Measurements from ENCODE around the gene DAW1. TPM values are rescaled to one million over a fixed set of nuclear protein-coding genes. Genes with fewer than 3 reads are reported as not detected.

DAW1 gene
- total and polyA plus RNA-seq, 8 donors, result 0.70 to 7.7 (median 3.0) TPM

GRCh38 chr2:227849906-227850305, 21.5 kb upstream of the DAW1 start:
- Histone ChIP-seq H3K4me1 (no peaks in the 10 kb centered on the region), H3K9me3 (no peaks in the 10 kb centered on the region), H3K27me3 (no peaks in the 10 kb centered on the region), H3K36me3 (no peaks in the 10 kb centered on the region), H3K27ac (no peak overlapping the region), H3K4me3 (no peak overlapping the region)
- no peak for TF ChIP-seq CTCF (IDR thresholded peaks at IDR 0.05)
- DNase-seq (no peak), ATAC-seq (no peak)
- intact Hi-C loops (cut with DNase I), result no loop called here

- intact Hi-C loops (cut with DNase I), result no loop called here
- no peak overlapping the region for H3K4me3 ChIP-seq
- no peaks in the 10 kb centered on the region for H3K4me1 ChIP-seq
- peak in 1 of 4 donors; percentile 48 for DNase-seq
- peak; percentile 71 for ATAC-seq
- peak overlapping the region in 1 of 2 donors; percentile 35 for H3K27ac ChIP-seq
- no peak for TF ChIP-seq CTCF (IDR thresholded peaks at IDR 0.05)
- H3K27me3 ChIP-seq, result no peaks in the 10 kb centered on the region
- H3K36me3 ChIP-seq, result no peaks in the 10 kb centered on the region
- H3K9me3 ChIP-seq, result no peaks in the 10 kb centered on the region
Measured at GRCh38 chr2:227853204-227853629, 18.2 kb upstream of the DAW1 start.

- TF ChIP-seq CTCF (IDR thresholded peaks at IDR 0.05), result no peak
- no peak for DNase-seq
- intact Hi-C loops (cut with DNase I), result no loop called here
- no peaks in the 10 kb centered on the region for H3K4me1 ChIP-seq
- peak; percentile 77 for ATAC-seq
- H3K4me3 ChIP-seq, result no peak overlapping the region
- H3K27me3 ChIP-seq, result no peaks in the 10 kb centered on the region
- H3K9me3 ChIP-seq, result no peaks in the 10 kb centered on the region
- H3K27ac ChIP-seq, result peak overlapping the region in 1 of 2 donors; percentile 35
- H3K36me3 ChIP-seq, result no peaks in the 10 kb centered on the region
Measured at GRCh38 chr2:227853765-227854271, 17.6 kb upstream of the DAW1 start.

GRCh38 chr2:227855440-227855839, 16.0 kb upstream of the DAW1 start:
- no peak for ATAC-seq
- DNase-seq, result no peak
- H3K27me3 ChIP-seq, result no peaks in the 10 kb centered on the region
- H3K36me3 ChIP-seq, result no peaks in the 10 kb centered on the region
- intact Hi-C loops (cut with DNase I), result no loop called here
- no peaks in the 10 kb centered on the region for H3K4me1 ChIP-seq
- TF ChIP-seq CTCF (IDR thresholded peaks at IDR 0.05), result no peak
- H3K4me3 ChIP-seq, result no peak overlapping the region
- H3K27ac ChIP-seq, result no peak overlapping the region
- H3K9me3 ChIP-seq, result no peaks in the 10 kb centered on the region

- DNase-seq, result no peak
- Histone ChIP-seq H3K27me3 (no peaks in the 10 kb centered on the region), H3K4me3 (no peak overlapping the region), H3K27ac (no peak overlapping the region), H3K4me1 (peaks cover 0 to 11% of the 10 kb centered on the region in 2 donors), H3K9me3 (no peaks in the 10 kb centered on the region), H3K36me3 (no peaks in the 10 kb centered on the region)
- intact Hi-C loops (cut with DNase I), result no loop called here
- no peak for TF ChIP-seq CTCF (IDR thresholded peaks at IDR 0.05)
- ATAC-seq, result no peak
Measured at GRCh38 chr2:227856697-227857096, 14.7 kb upstream of the DAW1 start.
